Measurements from ENCODE around the gene CFAP77.

Gene CFAP77

DNA sequence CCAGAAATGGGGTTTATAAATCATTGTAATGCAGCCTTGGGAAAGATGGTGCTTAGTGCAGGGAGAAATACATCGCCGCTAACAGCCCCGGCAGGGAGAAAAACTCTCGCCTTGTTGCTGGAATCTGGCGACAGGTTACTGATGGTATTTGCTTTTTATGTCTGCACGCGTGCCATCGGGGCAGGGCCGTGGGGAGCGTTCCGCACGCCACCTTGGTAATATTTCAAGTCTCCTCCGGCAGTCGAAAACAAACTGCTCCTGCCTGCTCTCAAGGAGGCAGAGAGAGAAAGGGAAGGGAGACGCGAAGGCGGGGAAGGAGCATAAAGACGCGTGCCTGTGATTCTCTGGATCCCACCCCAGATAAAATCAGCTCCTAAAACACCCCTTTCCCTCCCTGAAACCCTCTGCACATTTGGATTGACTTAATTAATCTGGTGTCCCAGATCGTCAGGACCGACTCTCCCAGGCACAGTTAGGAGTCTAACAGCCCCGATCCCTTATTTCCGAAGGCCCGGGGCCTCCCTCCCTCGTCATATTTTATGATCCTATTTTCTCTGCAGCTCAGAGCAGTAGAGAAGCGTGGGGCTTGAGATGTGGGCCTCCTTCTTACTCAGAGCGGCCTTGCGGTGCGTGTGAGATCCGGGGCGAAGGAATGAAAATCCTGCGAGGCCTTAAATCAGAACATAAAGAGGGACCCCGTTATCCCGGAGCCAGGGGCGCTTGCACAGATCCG lies 47.7 kb downstream of the CFAP77 start:
- no peak for DNase-seq

DNA sequence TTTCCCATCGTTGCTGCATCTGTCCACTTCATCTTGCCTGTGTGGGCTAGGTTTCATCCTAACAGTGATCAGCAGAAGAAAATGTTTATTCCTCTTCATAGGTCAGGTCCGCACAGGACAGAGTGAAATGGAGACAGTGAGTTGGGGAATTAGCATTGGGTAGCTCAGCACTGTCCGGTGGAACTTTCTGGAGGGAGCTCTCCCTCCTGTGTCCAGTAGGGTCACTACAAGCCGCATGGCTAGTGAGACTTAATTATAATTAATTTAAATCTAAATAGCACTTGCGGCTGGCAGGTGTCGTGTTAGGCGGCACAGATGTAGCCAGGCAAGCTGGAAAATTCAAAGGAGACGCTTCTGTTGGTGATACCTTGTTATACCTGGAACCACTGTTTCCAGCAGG lies 48.4 kb downstream of the CFAP77 start:
- no peak for DNase-seq

DNA sequence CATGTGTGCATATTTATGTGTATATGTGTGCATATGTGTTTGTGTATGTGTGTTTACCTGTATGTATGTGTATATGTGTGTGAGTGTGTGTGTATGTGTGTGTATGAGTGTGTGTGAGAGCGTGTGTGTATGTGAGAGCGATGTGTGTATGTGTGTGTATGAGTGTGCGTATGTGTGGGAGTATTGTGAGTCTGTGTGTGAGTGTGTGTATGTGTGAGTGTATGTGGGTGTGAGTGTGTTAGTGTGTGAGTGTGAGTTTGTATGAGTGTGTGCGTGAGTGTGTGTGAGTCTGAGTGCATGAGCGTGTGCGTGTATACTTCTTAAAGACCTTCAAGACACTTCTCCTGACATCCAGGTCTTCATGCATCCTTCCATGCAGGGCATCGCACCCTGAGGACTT lies 49.6 kb downstream of the CFAP77 start:
- DNase-seq = no peak

DNA sequence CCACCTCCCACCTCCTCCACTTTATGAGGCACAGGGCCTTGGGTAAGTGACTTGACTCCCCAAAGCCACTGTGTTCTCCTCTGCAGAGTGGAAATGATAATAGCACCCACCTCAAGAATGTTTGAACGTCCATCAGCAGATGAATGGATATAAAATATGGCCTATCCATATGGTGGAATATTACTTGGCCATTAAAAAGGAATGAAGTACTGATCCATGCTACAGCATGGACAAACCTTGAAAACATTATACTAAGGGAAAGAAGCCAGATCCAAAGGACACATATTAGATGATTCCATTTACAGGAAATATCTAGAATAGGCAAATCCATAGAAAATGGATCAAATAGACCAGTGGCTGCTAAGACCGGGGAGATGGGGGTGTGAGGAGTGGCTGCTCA lies 50.2 kb downstream of the CFAP77 start:
- no peak for DNase-seq

DNA sequence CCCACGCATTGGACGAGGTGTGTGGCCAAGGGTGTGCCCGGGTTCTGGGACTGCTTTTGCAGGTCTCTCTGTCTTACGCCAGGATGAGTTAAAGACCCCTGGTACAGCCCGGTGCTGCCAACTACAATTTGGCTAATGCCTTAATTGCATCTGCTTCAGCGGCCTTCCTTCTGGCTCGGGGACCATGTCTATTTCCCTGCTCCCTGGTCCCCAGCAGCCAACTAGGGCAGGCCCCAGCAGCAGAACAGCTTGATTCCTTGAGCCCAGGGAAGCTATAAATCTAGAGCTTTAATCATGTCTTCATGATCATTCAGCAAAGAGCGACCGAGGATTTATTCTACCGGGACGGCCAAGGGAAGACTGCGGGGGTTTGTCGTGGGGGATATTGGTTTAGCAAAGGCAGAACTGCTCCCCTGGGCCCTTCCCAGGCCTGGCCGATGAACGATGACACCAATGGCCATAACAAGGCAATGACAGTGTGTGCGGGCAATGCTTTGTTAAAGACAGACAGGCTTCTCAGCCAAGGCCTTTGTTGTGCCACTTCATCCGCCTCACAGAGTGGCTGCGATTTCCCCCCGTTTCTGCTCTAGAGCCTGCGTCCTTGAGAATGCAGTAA lies 51.4 kb downstream of the CFAP77 start:
- no peak for DNase-seq

DNA sequence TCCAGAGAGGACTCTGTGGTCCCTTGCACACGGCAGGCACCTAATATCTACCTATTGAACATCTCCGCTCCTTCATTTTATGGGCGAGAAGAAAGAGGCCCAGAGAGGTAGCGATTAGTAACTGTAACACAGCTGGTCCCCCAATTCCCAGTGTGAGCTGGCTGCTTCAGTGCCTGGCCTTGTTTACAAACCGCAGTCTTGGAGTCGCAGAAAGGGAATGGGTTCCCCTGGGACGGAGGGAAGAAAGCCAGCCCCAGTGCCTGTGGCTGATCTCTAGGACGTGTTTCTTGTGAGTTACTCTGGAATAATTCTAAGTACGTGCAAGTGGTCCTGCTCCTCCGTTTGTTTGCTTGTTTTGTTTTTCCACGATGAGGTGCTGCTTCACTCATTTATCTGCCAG lies 52.0 kb downstream of the CFAP77 start:
- DNase-seq = no peak

DNA sequence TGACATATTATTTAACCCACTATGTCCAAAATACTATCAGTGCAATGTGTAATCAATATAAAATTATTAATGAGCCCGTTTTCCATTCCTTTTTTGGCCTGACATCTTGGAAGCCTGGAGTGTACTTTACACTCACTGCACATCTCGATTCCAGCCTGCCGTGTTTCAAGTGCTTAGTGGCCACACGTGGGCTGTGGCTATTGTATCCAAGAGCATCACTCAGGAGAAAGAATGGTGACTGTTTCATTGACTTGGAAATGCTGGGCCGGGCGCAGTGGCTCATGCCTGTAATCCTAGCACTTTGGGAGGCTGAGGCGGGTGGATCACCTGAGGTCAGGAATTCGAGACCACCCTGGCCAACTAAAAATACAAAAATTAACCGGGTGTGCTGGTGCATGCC lies 54.5 kb downstream of the CFAP77 start:
- no peak for DNase-seq

DNA sequence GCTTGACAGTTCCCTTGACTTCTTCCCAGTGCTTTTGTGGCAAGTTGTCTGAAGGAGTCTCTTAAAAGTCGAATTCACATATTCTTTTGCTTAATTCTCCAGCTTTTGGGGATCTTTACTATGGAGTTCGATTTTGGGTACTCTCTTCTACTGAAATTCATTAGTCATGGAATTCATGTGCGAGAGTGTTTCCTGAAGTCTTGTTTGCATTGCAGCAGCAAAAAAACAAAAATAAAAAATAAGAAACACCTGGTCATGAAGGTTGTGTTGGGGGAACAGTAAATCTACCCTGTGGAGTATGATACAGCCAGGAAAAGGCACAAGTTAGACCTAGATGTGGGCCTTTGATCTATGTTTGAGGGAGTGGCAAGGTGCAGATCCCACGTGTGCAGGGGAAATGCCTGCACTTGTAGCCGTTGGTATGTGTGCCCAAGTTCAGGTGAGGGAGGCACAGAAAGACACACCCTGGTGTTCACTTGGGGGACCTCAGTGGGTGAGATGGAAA lies 55.2 kb downstream of the CFAP77 start:
- DNase-seq = no peak

DNA sequence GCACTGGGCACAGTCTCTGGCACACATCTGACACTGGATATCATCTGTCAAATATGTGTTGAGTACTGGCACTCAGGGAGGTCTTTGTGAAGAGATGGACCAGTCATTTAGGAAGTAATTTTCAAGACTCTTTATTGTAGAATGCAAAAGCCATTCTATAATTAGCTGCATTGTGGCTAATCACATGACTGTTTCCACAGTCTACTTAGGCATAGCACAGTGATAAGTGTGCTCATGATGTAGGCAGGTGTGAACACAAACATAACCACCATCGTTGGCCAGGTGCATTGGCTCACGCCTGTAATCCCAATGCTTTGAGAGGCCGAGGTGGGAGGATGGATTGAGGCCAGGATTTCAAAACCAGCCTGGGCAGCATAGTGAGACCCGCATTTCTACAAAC lies 62.2 kb downstream of the CFAP77 start:
- no peak for DNase-seq

DNA sequence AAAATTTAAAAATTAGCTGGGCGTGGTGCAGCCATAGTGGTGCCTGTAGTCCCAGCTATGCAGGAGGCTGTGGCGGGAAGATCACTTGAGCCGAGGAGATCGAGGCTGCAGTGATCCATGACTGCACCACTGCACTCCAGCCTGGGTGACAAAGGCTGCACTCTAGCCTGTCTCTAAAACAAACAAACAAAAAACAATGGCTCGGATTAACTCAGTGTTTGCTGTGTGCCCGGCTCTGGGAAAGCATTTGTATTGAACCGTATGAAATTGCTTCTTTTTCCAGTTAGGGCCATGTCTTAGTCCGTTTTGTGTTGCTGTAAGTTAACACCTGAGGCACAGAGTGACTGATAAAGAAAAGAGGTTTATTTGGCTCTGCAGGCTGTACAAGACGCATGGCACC lies 62.6 kb downstream of the CFAP77 start:
- no peak for DNase-seq

DNA sequence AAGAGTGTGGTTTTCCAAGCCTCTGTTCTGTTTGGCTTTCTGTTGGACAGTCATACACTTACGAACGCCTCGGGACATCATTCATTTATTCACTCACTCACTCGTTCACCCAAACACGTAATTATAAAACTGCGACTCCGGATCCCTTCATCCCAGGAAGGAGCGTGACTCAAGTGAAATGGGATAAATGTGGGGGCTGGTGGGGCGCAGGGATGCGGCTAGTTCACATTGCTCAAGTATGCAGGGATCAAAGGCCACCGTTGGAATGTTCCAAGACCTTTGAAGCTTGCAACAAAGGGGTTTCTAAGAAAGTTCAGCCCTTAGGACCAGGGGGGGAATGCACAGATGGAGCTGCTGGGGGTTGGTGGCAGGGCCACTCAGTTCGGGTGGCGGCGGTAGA lies 64.2 kb downstream of the CFAP77 start:
- DNase-seq = no peak

DNA sequence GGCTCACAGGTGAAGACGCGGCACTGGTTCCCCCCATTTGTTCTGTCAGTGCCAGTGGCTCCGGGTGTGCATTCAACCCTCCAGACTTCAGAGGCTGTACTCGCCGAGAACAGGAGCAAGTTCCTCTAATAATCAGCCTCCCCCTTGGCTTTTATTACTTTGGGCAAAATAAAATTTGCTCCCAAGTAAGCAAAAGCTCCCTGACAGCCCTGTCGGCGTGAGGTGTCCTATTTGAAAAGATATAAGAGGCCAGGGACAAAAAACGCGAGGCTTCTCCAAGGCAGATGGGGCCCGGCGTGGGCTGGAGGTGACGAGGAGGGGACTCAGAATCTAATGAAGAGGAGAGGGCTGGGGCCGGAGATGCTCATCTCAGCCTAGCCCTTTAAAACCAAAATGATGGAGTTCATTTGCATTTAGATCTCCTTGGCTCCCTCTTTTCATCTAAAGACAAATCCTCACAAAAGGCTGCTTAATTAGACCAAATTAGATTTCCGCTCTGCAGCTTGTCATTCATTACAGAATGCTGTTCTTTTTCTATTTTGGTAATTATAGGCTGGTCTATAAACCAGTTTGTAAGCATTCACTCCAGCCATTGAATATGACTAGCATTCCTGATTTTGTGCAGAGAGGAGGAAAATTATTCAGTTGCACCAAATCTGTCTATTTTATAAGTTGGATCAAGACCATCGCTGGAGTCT lies 68.5 kb downstream of the CFAP77 start:
- DNase-seq = no peak

DNA sequence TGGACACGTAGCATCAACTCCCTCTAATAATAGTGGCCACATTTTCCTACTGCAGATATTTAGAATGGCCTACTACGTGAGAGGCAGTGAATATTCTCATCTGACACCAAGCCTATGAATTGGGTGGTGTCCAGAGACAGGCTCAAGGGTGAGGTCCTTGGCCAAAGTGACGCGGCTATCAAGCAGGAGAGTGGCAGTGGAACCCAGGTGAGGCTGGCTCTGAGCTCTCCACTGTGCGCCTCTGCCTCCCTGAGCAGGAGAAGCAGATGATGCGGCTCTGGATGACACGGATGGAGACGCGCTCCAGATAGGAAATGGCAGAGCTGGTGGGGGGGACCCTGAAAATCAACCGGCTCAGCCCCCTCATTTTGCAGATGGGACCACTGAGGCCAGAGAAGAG lies 69.7 kb downstream of the CFAP77 start:
- no peak for DNase-seq

DNA sequence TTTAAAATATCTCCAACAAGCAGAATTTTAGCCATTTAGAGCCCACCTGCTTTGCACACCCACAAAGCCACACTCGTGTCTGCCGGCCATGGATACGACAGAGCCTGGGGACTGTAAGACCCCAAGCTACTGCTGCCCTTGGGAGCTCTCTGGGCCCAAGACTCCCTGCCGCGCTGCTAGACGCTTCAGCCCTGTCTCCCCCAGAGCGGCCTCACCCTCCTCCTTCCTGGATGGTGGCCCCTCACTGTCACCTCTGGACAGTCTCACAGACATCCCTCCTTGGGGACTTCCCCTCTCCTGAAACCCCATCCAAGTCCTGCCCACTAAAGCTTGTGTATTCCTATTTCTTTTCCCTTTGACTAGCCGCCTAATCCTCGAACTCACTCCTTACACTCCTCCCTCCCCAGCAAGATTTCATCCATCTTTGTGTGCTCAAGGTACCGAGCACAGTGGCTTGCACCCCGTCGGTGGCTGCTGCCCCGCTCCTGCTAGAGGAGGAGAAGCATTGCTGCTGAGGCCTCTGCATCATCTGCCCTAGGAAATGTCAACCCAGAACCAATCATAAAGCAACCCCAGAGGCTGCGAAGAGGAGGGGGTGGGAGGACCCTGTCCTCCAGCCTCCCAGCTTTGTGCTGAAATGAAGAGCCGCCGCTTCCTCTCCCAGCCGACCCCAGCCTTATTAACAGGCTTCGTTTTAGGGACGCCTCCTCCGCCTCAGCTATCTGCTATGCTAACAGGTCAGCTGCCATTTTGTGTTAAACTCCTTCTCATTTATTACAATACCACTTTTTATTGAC lies 71.2 kb downstream of the CFAP77 start:
- no peak for DNase-seq

DNA sequence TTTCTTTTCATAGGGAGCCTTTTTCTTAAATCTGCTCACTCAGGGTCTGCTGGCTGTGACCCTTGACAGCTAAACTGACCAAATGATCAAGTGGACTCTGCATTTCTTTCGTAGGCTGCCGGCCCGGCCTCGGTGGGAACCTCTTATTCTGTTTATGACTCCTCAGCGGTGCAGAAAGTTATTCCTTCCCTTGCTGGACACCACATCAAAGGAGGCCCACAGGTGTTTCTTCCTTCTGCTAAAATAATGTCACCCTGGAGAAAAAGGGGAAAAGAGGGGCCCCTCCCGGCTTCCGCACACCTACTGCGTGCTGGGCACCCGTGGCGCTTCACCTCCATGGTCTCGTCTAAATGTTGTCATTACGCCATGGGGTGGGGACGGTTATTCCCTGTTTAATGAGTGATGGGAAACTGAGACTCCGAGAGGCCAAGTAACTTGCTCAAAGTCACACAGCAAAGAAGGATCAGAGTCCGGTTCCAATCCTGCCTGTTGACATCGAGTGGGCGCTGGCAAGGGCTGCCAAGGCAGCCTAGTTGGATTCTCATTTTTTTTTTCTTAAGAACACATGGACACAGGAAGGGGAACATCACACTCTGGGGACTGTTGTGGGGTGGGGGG lies 72.3 kb downstream of the CFAP77 start:
- DNase-seq = no peak

DNA sequence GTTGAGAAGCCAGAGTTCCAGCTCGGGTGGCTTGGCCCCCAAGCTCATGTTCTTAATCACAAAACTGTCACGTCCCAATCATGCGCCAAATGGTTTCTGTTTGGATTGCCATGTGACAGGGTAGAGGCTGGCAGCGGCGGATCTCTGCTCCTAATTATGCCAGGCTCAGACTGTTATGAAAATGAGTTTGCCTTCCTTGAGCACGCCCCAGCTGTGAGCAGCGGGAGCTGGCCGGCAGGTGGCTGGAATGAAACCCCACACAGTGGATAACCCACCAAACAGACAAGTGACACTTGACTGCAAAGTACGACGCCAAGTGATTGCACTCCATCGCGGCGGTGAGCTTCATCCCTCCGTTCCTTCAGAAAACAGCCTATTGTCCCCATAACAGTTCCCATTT lies 75.4 kb downstream of the CFAP77 start:
- DNase-seq = no peak

DNA sequence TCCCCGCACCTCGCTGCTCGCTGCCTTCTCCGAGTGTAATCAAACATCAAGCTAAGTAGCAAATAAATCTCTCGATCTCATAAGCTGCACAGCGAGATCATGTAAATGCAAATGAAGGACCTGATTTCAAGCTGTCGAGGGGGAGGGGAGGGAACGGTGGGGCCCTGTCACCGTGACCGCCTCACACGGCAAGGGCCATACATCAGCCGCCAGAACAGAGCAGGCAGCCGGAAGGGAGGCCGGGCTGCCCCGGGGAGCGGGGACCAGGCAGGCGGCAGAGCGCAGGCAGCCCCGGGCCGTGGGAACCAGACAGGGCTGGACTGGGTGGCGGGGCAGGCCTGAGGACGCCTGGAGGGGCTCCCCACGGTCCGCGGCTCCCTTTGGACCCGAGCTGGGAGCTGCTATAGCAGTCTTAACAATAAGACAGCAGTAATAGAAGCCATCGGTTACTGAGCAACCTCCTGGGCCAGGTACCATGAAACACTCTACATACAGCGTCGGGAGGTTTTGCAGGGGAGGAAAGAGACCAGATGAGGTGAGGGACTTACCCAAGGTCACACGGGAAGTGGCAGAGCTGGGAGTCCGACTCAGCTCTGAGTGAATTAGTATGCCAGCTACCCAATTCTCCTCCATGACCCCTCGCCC lies 76.8 kb downstream of the CFAP77 start:
- peak; percentile 66 for DNase-seq

DNA sequence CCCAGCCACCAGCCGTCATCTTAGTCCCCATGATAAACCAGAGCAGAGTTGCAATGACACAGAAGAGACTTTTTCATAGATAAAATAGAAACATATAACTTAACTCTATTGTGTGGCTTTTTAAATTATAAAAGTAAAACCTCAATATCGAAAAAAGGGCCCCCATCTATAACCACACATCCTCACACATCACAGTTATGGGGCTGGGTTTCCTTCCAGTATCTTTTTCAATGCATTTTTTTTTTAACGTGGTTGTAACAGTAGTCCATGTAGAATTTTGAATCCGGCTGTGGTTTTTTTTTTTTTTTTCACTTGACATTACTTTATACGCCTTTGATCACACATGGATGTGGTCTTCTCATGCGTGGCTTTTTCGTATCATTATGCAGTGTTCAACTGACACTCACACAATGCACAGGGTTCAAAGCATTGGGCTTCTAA lies 77.4 kb downstream of the CFAP77 start:
- DNase-seq = peak; percentile 31

DNA sequence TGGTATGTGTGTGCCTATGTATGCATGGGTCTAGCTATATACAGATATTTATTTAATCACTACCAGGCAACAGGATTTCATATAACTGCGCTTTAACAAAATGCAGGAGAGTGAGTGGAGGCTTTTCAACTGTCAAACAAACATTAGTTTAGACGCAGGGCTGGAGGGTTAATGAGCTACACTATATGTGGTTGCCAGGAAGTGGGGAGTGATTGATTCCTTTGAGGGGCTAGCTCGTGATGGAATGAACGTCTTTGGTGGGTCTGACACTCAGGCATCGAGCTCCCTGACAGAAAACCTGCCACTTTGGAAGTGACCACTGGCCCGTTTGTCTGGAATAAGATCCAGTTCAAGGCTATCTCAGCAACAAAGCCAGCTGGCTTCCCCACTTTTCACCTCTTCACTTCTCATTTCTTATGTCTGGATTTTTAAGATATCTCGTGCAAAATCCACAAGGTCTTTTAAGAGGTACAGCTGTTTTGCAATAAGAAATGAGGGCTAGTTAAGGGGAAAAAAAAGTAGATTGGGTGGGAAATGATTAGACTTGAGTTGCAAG lies 78.0 kb downstream of the CFAP77 start:
- no peak for DNase-seq

DNA sequence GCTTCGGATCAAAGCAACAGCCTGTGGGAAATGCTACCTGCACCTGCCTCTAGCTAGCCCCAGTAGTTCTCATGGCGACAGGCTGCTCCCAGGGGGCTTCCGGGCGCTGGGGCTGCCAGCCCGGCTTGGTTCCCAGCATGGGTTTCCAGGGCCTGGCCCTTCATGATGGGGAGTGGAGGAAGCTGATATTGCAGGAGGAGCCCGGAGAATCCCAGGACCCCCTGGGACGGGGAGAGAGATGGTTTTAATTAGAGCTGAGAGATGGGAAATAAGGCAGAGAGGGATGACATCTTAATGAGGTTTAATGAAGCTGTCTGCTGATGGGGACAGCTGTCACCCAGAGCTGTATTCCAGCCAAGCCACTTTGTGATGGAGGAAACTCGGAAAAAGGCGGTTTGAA lies 78.6 kb downstream of the CFAP77 start:
- no peak for DNase-seq

DNA sequence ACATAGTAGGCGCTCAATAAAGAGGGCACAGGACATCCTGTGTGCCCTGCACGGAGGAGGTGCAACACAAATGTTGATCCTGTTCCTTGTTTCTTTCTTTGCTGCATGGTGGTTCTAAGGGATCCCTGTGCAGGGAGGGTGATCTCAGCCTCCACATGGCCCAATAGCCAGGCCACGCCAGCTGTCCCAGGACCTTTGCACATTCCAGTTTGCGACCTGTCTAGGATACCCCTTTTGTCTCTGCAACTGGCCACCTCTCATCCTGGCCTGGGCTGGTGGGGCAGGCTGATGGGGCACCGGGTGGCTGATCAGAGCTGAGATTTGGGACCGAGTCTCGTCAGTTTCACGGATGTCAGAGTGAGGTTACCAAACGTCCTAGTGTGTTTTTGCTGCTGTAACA lies 79.5 kb downstream of the CFAP77 start:
- DNase-seq = no peak

DNA sequence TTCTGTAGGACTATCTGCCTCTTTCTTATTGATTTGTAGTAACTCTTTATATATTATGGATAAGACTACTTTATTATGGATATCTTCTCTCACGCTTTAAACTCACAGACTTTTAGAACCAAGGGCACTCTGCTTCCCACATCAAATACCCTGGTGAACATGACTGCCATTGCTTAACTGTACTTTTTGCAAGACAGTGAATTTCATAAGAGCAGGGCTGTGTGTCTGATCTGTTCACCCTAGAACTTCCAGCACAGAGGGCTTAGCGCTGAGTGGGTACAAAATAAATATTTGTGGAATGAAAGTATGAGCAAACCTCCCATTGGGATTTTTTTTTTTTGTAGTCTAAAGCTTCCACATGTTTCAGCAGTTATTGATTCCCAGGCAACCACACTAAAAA lies 84.8 kb downstream of the CFAP77 start:
- DNase-seq = no peak
